Measurements from ENCODE around the gene GOLGA6D. TPM values are rescaled to one million over a fixed set of nuclear protein-coding genes. Genes with fewer than 3 reads are reported as not detected.
"Not testable (repeated sequence)": the region's sequence is repeated elsewhere in the genome, so short reads cannot be mapped to it uniquely, and the experiment has no call there.

Gene GOLGA6D
- total and polyA plus RNA-seq, 2 of the 4 experiments (the other 2 are of a cell fraction), result not detected

- H3K36me3 ChIP-seq (ENCODE audit: control insufficient read depth, insufficient read depth, low read length); CTCF ChIA-PET; dilution Hi-C loops (cut with HindIII; ENCODE audit: low sequenced_read_pairs, unreplicated experiment); H4K5ac ChIP-seq (ENCODE audit: low read depth, low read length); H3K4me2 ChIP-seq (ENCODE audit: low read depth, low read length); H3K4ac ChIP-seq (ENCODE audit: low read depth, low read length); H3K27me3 ChIP-seq (ENCODE audit: control insufficient read depth, insufficient read depth, low read length); BruUV-seq (replicated peaks); H4K8ac ChIP-seq (ENCODE audit: low read depth in 2 of 2, low read length in 2 of 2); H3K9ac ChIP-seq (ENCODE audit: low read depth, low read length); H2AK5ac ChIP-seq (ENCODE audit: low read depth, low read length); H3K4me3 ChIP-seq (ENCODE audit: insufficient read depth, low read depth, low read length); H3K4me1 ChIP-seq (ENCODE audit: control insufficient read depth, insufficient read depth, low read length); H3K9me3 ChIP-seq (ENCODE audit: control insufficient read depth, insufficient read depth, low read length); in situ Hi-C loops (cut with MboI; ENCODE audit: low sequenced_read_pairs); DNase-seq; POLR2A ChIA-PET (ENCODE audit: unreplicated experiment); H2BK20ac ChIP-seq (ENCODE audit: low read depth, low read length); H3K23ac ChIP-seq (ENCODE audit: low read depth, low read length); H4K91ac ChIP-seq (ENCODE audit: insufficient read depth, low read depth, low read length); H2AK9ac ChIP-seq (replicated peaks; ENCODE audit: low read depth, low read length, poor library complexity); H2AFZ ChIP-seq (replicated peaks; ENCODE audit: low read length, poor library complexity); H2BK5ac ChIP-seq (ENCODE audit: low read depth, low read length, poor library complexity, severe bottlenecking); H2BK120ac ChIP-seq (ENCODE audit: low read depth, low read length); H3K79me1 ChIP-seq (ENCODE audit: low read depth in 1 of 2, low read length in 2 of 2); H3K27ac ChIP-seq (ENCODE audit: insufficient read depth, low read length); ATAC-seq (ENCODE audit: low read depth); H3K18ac ChIP-seq (ENCODE audit: low read depth, low read length); H3K14ac ChIP-seq (replicated peaks; ENCODE audit: low read depth, low read length); intact Hi-C loops (cut with micrococcal nuclease); H2BK15ac ChIP-seq (ENCODE audit: low read depth, low read length); H4K20me1 ChIP-seq (ENCODE audit: insufficient read depth, low read length); H3K9me1 ChIP-seq (ENCODE audit: insufficient read depth, low read length); H3K56ac ChIP-seq (ENCODE audit: extremely low read depth, insufficient read depth, low read length): not testable (repeated sequence)
- no CpG with 5 or more reads among the region's 1 CpG for whole genome bisulfite sequencing, 2 experiments (ENCODE audit: extremely low coverage in 2 of 2, insufficient read length in 1 of 2)
Measured at GRCh38 chr15:75278497-75278896, 4.1 kb upstream of the GOLGA6D start.

DNA sequence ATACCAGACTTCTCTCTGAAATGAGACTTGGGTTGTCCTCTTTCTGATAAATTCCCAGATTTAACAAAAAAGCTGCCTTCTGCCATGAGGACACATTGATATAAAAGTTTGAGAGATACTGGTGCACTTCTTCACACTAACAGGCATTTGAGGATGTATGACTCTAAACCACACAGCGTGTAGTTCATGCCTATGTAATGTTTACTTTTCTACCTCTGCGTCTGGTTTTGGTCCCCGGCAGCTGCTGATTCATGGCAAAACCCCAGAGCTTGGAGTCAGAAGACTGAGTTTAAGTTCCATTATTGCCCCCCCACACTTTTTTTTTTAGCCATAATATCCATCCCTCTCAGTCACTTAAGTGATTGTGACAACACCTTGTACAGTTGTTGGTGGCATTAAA is 1.5 kb downstream of the GOLGA6D start:
- BruUV-seq (replicated peaks); H4K20me1 ChIP-seq (ENCODE audit: insufficient read depth, low read length); H2BK15ac ChIP-seq (ENCODE audit: low read depth, low read length); H3K79me1 ChIP-seq (ENCODE audit: low read depth in 1 of 2, low read length in 2 of 2); H4K5ac ChIP-seq (ENCODE audit: low read depth, low read length); H3K4me3 ChIP-seq (ENCODE audit: insufficient read depth, low read depth, low read length); H3K36me3 ChIP-seq (ENCODE audit: control insufficient read depth, insufficient read depth, low read length); H3K18ac ChIP-seq (ENCODE audit: low read depth, low read length); H3K56ac ChIP-seq (ENCODE audit: extremely low read depth, insufficient read depth, low read length); DNase-seq; H3K27ac ChIP-seq (ENCODE audit: insufficient read depth, low read length); dilution Hi-C loops (cut with HindIII; ENCODE audit: low sequenced_read_pairs, unreplicated experiment); intact Hi-C loops (cut with micrococcal nuclease); ATAC-seq (ENCODE audit: low read depth); POLR2A ChIA-PET (ENCODE audit: unreplicated experiment); H4K91ac ChIP-seq (ENCODE audit: insufficient read depth, low read depth, low read length); in situ Hi-C loops (cut with MboI; ENCODE audit: low sequenced_read_pairs); H3K14ac ChIP-seq (replicated peaks; ENCODE audit: low read depth, low read length); H3K9me1 ChIP-seq (ENCODE audit: insufficient read depth, low read length); H3K23ac ChIP-seq (ENCODE audit: low read depth, low read length); H4K8ac ChIP-seq (ENCODE audit: low read depth in 2 of 2, low read length in 2 of 2); H3K9ac ChIP-seq (ENCODE audit: low read depth, low read length); H2AFZ ChIP-seq (replicated peaks; ENCODE audit: low read length, poor library complexity); H2BK120ac ChIP-seq (ENCODE audit: low read depth, low read length); H3K27me3 ChIP-seq (ENCODE audit: control insufficient read depth, insufficient read depth, low read length); H2BK20ac ChIP-seq (ENCODE audit: low read depth, low read length); H3K4me2 ChIP-seq (ENCODE audit: low read depth, low read length); H2AK5ac ChIP-seq (ENCODE audit: low read depth, low read length); H2AK9ac ChIP-seq (replicated peaks; ENCODE audit: low read depth, low read length, poor library complexity); H2BK5ac ChIP-seq (ENCODE audit: low read depth, low read length, poor library complexity, severe bottlenecking); H3K4me1 ChIP-seq (ENCODE audit: control insufficient read depth, insufficient read depth, low read length); CTCF ChIA-PET; H3K4ac ChIP-seq (ENCODE audit: low read depth, low read length); H3K9me3 ChIP-seq (ENCODE audit: control insufficient read depth, insufficient read depth, low read length): not testable (repeated sequence)
- WGBS, 2 experiments (ENCODE audit: extremely low coverage in 2 of 2, insufficient read length in 1 of 2), result no CpG with 5 or more reads among the region's 3 CpGs
